ENCODE data around the gene SOX4. TPM values are rescaled to one million over a fixed set of nuclear protein-coding genes. Genes with fewer than 3 reads are reported as not detected.

Gene SOX4
- total RNA-seq, 1 experiment from 2014 or later: 77.3 TPM

- Histone ChIP-seq H3K4me1 (peaks cover 13% of the 10 kb centered on the region), H3K9me3 (no peaks in the 10 kb centered on the region), H3K36me3 (ENCODE audit: control insufficient read depth, insufficient read depth, low read length) (no peaks in the 10 kb centered on the region; the same call in 1 of the 2 replicates), H3K27me3 (replicated peaks; ENCODE audit: control insufficient read depth, insufficient read depth, low read length) (no peaks in the 10 kb centered on the region), H3K4me3 (ENCODE audit: low read depth, low read length) (no peak overlapping the region)
- H3K27ac Mint-ChIP-seq (ENCODE audit: unreplicated experiment): no peak overlapping the region
- CTCF ChIA-PET: no interaction called here
- H3K36me3 Mint-ChIP-seq (ENCODE audit: insufficient read depth, unreplicated experiment): peaks cover 42% of the 10 kb centered on the region
- no peak for DNase-seq
- no peaks in the 10 kb centered on the region for H3K27me3 Mint-ChIP-seq (ENCODE audit: insufficient read depth, unreplicated experiment)
- H3K4me3 Mint-ChIP-seq (ENCODE audit: unreplicated experiment): no peak overlapping the region
- intact Hi-C loops (cut with micrococcal nuclease; ENCODE audit: unreplicated experiment): no loop called here
- no TSS peak for BruUV-seq (replicated peaks)
- TF ChIP-seq CTCF (IDR thresholded peaks at IDR 0.05; ENCODE audit: insufficient read depth in 1 of 2, low read depth in 1 of 2, low read length in 1 of 2, severe bottlenecking in 1 of 2, unreplicated experiment in 1 of 2): no peak
- H3K9me3 Mint-ChIP-seq (ENCODE audit: unreplicated experiment): peaks cover 7% of the 10 kb centered on the region
- peaks cover 7% of the 10 kb centered on the region for H3K4me1 Mint-ChIP-seq (ENCODE audit: low read depth, unreplicated experiment)
- POLR2A ChIA-PET: no interaction called here
These were observed 9.8 kb downstream of the SOX4 start for GRCh38 chr6:21603082-21603952.

GRCh38 chr6:21604081-21604480 is 10.5 kb downstream of the SOX4 start:
- H3K27ac Mint-ChIP-seq (ENCODE audit: unreplicated experiment): no peak overlapping the region
- Histone ChIP-seq H3K36me3 (ENCODE audit: control insufficient read depth, insufficient read depth, low read length) (no peaks in the 10 kb centered on the region), H3K9me3 (no peaks in the 10 kb centered on the region), H3K4me1 (peaks cover 5% of the 10 kb centered on the region), H3K27me3 (replicated peaks; ENCODE audit: control insufficient read depth, insufficient read depth, low read length) (no peaks in the 10 kb centered on the region), H3K4me3 (ENCODE audit: low read depth, low read length) (no peak overlapping the region)
- no peak for DNase-seq
- H3K4me1 Mint-ChIP-seq (ENCODE audit: low read depth, unreplicated experiment): peaks cover 7% of the 10 kb centered on the region
- ChIA-PET CTCF (no interaction called here), POLR2A (no interaction called here)
- intact Hi-C loops (cut with micrococcal nuclease; ENCODE audit: unreplicated experiment): no loop called here
- peaks cover 35% of the 10 kb centered on the region for H3K36me3 Mint-ChIP-seq (ENCODE audit: insufficient read depth, unreplicated experiment)
- H3K27me3 Mint-ChIP-seq (ENCODE audit: insufficient read depth, unreplicated experiment): no peaks in the 10 kb centered on the region
- peaks cover 7% of the 10 kb centered on the region for H3K9me3 Mint-ChIP-seq (ENCODE audit: unreplicated experiment)
- TF ChIP-seq CTCF (IDR thresholded peaks at IDR 0.05; ENCODE audit: insufficient read depth in 1 of 2, low read depth in 1 of 2, low read length in 1 of 2, severe bottlenecking in 1 of 2, unreplicated experiment in 1 of 2): no peak
- BruUV-seq (replicated peaks): no TSS peak
- H3K4me3 Mint-ChIP-seq (ENCODE audit: unreplicated experiment): no peak overlapping the region

GRCh38 chr6:21605166-21605565 is 11.6 kb downstream of the SOX4 start:
- POLR2A ChIA-PET: no interaction called here
- CTCF ChIA-PET: no interaction called here
- no TSS peak for BruUV-seq (replicated peaks)

More at GRCh38 chr6:21605166-21605565, 11.6 kb downstream of the SOX4 start:
- peaks cover 7% of the 10 kb centered on the region for H3K9me3 Mint-ChIP-seq (ENCODE audit: unreplicated experiment)
- no peaks in the 10 kb centered on the region for H3K27me3 ChIP-seq (replicated peaks; ENCODE audit: control insufficient read depth, insufficient read depth, low read length)
- peaks cover 7% of the 10 kb centered on the region for H3K4me1 Mint-ChIP-seq (ENCODE audit: low read depth, unreplicated experiment)
- no peak for TF ChIP-seq CTCF (IDR thresholded peaks at IDR 0.05; ENCODE audit: insufficient read depth in 1 of 2, low read depth in 1 of 2, low read length in 1 of 2, severe bottlenecking in 1 of 2, unreplicated experiment in 1 of 2)
- no peaks in the 10 kb centered on the region for H3K9me3 ChIP-seq
- no peaks in the 10 kb centered on the region; the same call in 1 of the 2 replicates for H3K4me1 ChIP-seq
- H3K36me3 ChIP-seq (ENCODE audit: control insufficient read depth, insufficient read depth, low read length): no peaks in the 10 kb centered on the region
- H3K36me3 Mint-ChIP-seq (ENCODE audit: insufficient read depth, unreplicated experiment): peaks cover 27% of the 10 kb centered on the region
- intact Hi-C loops (cut with micrococcal nuclease; ENCODE audit: unreplicated experiment): no loop called here
- no peak for DNase-seq
- no peaks in the 10 kb centered on the region for H3K27me3 Mint-ChIP-seq (ENCODE audit: insufficient read depth, unreplicated experiment)
- no peak overlapping the region for H3K4me3 ChIP-seq (ENCODE audit: low read depth, low read length)
- H3K27ac Mint-ChIP-seq (ENCODE audit: unreplicated experiment): no peak overlapping the region
- no peak overlapping the region for H3K4me3 Mint-ChIP-seq (ENCODE audit: unreplicated experiment)

All from Caco-2 (cell line).